ENCODE measurements around the gene RABL3.

Gene RABL3

DNA sequence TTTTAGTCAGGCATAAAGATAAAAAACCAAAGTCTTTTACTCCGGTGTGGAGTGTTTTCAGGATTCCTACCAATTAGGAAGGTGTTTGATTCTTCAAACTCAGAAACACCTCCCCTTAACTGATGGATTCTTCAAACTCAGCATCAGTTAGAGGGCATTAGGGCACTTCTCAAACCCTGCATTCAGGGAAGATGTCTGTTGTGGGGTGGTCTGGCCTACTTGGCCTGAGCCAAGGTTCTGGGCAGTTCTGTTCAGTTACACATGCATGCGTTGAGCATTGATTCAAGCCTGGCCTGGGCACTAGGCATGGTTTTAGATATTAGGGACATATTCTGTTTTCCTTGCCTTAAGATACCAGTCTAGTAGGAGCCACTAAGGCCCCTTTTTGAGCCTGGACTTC lies 61.3 kb downstream of the RABL3 start:
- DNase-seq (ENCODE audit: low read depth in 1 of 2, low spot score in 1 of 2), result no peak
- Histone ChIP-seq H3K27me3 (ENCODE audit: insufficient read depth, poor library complexity, severe bottlenecking) (no peaks in the 10 kb centered on the region), H3K27ac (replicated peaks) (no peak overlapping the region), H3K4me3 (replicated peaks; ENCODE audit: insufficient read depth, low read length) (no peak overlapping the region)
- TF ChIP-seq, protein P1, sequence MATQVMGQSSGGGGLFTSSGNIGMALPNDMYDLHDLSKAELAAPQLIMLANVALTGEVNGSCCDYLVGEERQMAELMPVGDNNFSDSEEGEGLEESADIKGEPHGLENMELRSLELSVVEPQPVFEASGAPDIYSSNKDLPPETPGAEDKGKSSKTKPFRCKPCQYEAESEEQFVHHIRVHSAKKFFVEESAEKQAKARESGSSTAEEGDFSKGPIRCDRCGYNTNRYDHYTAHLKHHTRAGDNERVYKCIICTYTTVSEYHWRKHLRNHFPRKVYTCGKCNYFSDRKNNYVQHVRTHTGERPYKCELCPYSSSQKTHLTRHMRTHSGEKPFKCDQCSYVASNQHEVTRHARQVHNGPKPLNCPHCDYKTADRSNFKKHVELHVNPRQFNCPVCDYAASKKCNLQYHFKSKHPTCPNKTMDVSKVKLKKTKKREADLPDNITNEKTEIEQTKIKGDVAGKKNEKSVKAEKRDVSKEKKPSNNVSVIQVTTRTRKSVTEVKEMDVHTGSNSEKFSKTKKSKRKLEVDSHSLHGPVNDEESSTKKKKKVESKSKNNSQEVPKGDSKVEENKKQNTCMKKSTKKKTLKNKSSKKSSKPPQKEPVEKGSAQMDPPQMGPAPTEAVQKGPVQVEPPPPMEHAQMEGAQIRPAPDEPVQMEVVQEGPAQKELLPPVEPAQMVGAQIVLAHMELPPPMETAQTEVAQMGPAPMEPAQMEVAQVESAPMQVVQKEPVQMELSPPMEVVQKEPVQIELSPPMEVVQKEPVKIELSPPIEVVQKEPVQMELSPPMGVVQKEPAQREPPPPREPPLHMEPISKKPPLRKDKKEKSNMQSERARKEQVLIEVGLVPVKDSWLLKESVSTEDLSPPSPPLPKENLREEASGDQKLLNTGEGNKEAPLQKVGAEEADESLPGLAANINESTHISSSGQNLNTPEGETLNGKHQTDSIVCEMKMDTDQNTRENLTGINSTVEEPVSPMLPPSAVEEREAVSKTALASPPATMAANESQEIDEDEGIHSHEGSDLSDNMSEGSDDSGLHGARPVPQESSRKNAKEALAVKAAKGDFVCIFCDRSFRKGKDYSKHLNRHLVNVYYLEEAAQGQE (IDR thresholded peaks at IDR 0.05; ENCODE audit: insufficient replicate concordance, low read depth), result no peak
- no peak for TF ChIP-seq POLR2AphosphoS5 (IDR thresholded peaks at IDR 0.05; ENCODE audit: low read depth)
- TF ChIP-seq SPI1 (IDR thresholded peaks at IDR 0.05; ENCODE audit: borderline replicate concordance, low read depth), result no peak
- TF ChIP-seq GABPA (IDR thresholded peaks at IDR 0.05; ENCODE audit: low read depth), result no peak
- TF ChIP-seq, protein P2, sequence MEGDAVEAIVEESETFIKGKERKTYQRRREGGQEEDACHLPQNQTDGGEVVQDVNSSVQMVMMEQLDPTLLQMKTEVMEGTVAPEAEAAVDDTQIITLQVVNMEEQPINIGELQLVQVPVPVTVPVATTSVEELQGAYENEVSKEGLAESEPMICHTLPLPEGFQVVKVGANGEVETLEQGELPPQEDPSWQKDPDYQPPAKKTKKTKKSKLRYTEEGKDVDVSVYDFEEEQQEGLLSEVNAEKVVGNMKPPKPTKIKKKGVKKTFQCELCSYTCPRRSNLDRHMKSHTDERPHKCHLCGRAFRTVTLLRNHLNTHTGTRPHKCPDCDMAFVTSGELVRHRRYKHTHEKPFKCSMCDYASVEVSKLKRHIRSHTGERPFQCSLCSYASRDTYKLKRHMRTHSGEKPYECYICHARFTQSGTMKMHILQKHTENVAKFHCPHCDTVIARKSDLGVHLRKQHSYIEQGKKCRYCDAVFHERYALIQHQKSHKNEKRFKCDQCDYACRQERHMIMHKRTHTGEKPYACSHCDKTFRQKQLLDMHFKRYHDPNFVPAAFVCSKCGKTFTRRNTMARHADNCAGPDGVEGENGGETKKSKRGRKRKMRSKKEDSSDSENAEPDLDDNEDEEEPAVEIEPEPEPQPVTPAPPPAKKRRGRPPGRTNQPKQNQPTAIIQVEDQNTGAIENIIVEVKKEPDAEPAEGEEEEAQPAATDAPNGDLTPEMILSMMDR (IDR thresholded peaks at IDR 0.05; ENCODE audit: insufficient read depth, low read length), result no peak

DNA sequence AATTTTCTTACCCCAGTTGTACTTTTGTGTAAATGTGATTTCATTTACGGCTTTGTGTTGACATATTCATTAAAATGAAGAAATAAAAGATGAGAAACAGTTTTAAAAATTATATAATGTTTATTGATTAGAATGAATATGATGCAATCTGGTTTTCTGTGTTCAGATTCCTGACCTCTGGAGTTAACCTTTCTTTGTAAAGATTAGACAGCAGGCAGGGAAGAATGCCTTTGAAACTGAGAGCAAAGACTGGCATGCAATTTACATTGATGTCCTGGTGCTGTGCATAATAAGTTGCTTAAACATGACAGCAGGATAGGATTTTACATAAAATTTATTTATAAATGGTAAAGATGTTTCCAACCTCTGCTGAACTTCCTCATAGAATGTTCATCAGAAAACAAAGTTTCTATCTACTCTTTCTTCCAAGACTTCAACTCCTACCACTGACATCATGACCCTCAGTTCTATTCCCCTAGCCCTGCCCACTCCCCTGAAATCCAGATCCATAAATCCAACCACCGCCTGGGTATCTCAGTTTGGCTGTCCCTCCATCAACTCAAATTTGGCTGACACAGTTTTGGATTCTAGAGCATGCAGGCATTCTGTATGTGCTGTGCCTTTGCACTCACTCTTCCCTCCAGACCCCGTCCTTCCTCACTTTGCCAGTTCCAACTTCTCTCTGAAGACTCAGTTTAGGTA lies 62.0 kb downstream of the RABL3 start:
- Histone ChIP-seq H3K27me3 (ENCODE audit: insufficient read depth, poor library complexity, severe bottlenecking) (no peaks in the 10 kb centered on the region), H3K4me3 (replicated peaks; ENCODE audit: insufficient read depth, low read length) (no peak overlapping the region), H3K27ac (replicated peaks) (no peak overlapping the region)
- TF ChIP-seq SPI1 (IDR thresholded peaks at IDR 0.05; ENCODE audit: borderline replicate concordance, low read depth) (no peak), POLR2AphosphoS5 (IDR thresholded peaks at IDR 0.05; ENCODE audit: low read depth) (no peak), GABPA (IDR thresholded peaks at IDR 0.05; ENCODE audit: low read depth) (no peak)
- TF ChIP-seq, protein P1 (IDR thresholded peaks at IDR 0.05; ENCODE audit: insufficient replicate concordance, low read depth), result no peak
- TF ChIP-seq, protein P2 (IDR thresholded peaks at IDR 0.05; ENCODE audit: insufficient read depth, low read length), result no peak
- no peak for DNase-seq (ENCODE audit: low read depth in 1 of 2, low spot score in 1 of 2)

DNA sequence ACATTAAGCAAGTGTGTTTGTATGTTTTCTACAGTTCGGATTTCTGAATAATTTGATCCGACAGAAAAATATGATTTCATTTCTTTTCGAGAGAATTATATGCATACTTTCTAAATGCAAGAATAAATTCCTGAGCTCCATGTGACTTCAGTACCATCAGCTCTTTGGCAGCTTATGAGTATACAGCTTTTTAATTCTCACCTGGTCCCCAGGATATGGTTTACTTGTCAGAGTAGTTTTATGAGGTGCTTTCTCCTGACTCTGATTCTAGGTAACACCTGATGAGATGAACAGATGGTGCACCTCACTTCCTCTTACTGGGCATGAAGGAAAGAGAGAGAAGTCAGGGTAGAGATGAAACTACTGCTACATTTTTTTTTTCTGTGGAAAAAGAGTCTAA lies 63.3 kb downstream of the RABL3 start:
- Histone ChIP-seq H3K27ac (replicated peaks) (peak overlapping the region; percentile 45), H3K4me3 (replicated peaks; ENCODE audit: insufficient read depth, low read length) (no peak overlapping the region), H3K27me3 (ENCODE audit: insufficient read depth, poor library complexity, severe bottlenecking) (no peaks in the 10 kb centered on the region)
- TF ChIP-seq, protein P1 (IDR thresholded peaks at IDR 0.05; ENCODE audit: insufficient replicate concordance, low read depth), result no peak
- TF ChIP-seq SPI1 (IDR thresholded peaks at IDR 0.05; ENCODE audit: borderline replicate concordance, low read depth), result peak; percentile 65; the same call in 1 of the 2 replicates
- TF ChIP-seq, protein P2 (IDR thresholded peaks at IDR 0.05; ENCODE audit: insufficient read depth, low read length), result no peak
- TF ChIP-seq GABPA (IDR thresholded peaks at IDR 0.05; ENCODE audit: low read depth), result no peak
- no peak for TF ChIP-seq POLR2AphosphoS5 (IDR thresholded peaks at IDR 0.05; ENCODE audit: low read depth)
- DNase-seq (ENCODE audit: low read depth in 1 of 2, low spot score in 1 of 2), result peak in 1 of 2 experiments; percentile 16

Data from HL-60 (cell line).